GM12878 (cell line): ENCODE measurements around the gene RASSF10. TPM values are rescaled to one million over a fixed set of nuclear protein-coding genes. Genes with fewer than 3 reads are reported as not detected.

Source experiments
- ATAC-seq: fragments of 200-7000 bp; cut with Tn5 transposase; 3 replicates; pipeline ENCODE4 v1.9.1; 2020; ENCODE audit warnings: mild to moderate bottlenecking, moderate library complexity
- BruUV-seq: library from RNA; stranded (reverse); fragments of 400-500 nt; replicated peaks from 2 replicates; lab custom pipeline; 2021; lab: Mats Ljungman, UMichigan
- CTCF ChIA-PET: fragments of 300-600 bp; sonication (Branson Sonifier 250); formaldehyde crosslinking; extraction: SDS; loops from one replicate; lab custom pipeline; 2021; ENCODE audit warnings: inconsistent platforms; lab: Yijun Ruan, JAX
- POLR2A ChIA-PET: fragments of 350-600 bp; formaldehyde crosslinking; extraction: SDS; loops from one replicate; lab custom pipeline; 2021; ENCODE audit warnings: inconsistent platforms; lab: Charles Lee
- RAD21 ChIA-PET: fragments of 300-600 bp; sonication (Branson Sonifier 250); formaldehyde crosslinking; loops from one replicate; lab custom pipeline; 2023; ENCODE audit warnings: antibody characterized with exemption; ENCODE audit not compliant: unreplicated experiment; lab: Charles Lee
- SMC1A ChIA-PET: fragments of 300-600 bp; sonication (Branson Sonifier 250); formaldehyde crosslinking; loops from one replicate; lab custom pipeline; 2023; ENCODE audit not compliant: unreplicated experiment, uncharacterized antibody; lab: Charles Lee
- DNase-seq: peaks from one replicate; pipeline ENCODE4 v3.0.0-alpha.2; 2011; ENCODE audit warnings: low read depth, low spot score
- FAIRE-seq: peaks from 3 replicates; lab custom pipeline; 2011; peaks lifted over from hg19 to GRCh38; lab: Jason Lieb, UNC
- H2AFZ ChIP-seq: 2 replicates; pipeline ENCODE4 v1.6.0; 2011; ENCODE audit warnings: low read depth, low read length, control low read depth; ENCODE audit not compliant: control insufficient read depth
- H3K27ac ChIP-seq: 2 replicates; pipeline ENCODE4 v1.5.1; 2011; ENCODE audit warnings: control low read depth; ENCODE audit not compliant: control insufficient read depth, insufficient read depth
- H3K27me3 ChIP-seq, 2 experiments: replicated peaks in 1 of 2; 2 replicates each; pipeline versions ENCODE4 v1.6.0 to v1.6.1; 2011; ENCODE audit warnings: low read length in 1 of 2; ENCODE audit not compliant: control insufficient read depth in 2 of 2, insufficient read depth in 2 of 2
- H3K36me3 ChIP-seq, 2 experiments: 2 replicates each; pipeline ENCODE4 v1.5.1; 2011; ENCODE audit warnings: low read length in 1 of 2; ENCODE audit not compliant: control insufficient read depth in 2 of 2, insufficient read depth in 2 of 2
- H3K4me1 ChIP-seq: 2 replicates; pipeline ENCODE4 v1.6.1; 2011; ENCODE audit warnings: mild to moderate bottlenecking, low read length, moderate library complexity, mixed read lengths; ENCODE audit not compliant: control insufficient read depth, insufficient read depth
- H3K4me2 ChIP-seq: 2 replicates; pipeline ENCODE4 v1.6.0; 2011; ENCODE audit warnings: control low read depth; ENCODE audit not compliant: control insufficient read depth, insufficient read depth
- H3K4me3 ChIP-seq: fragments of 200-600 bp; sonication (generic); 2 replicates; pipeline ENCODE4 v1.5.1; 2016
- H3K79me2 ChIP-seq: 2 replicates; pipeline ENCODE4 v1.6.0; 2011; ENCODE audit warnings: low read length; ENCODE audit not compliant: control insufficient read depth, insufficient read depth
- H3K9ac ChIP-seq: 2 replicates; pipeline ENCODE4 v1.8.0; 2011; ENCODE audit warnings: low read length, control low read depth, mixed read lengths; ENCODE audit not compliant: control insufficient read depth, insufficient read depth
- H3K9me3 ChIP-seq: replicated peaks from 3 replicates; pipeline ENCODE4 v1.5.1; 2011; ENCODE audit warnings: mild to moderate bottlenecking, low read length; ENCODE audit not compliant: control insufficient read depth, insufficient read depth
- H4K20me1 ChIP-seq: 2 replicates; pipeline ENCODE4 v1.6.0; 2011; ENCODE audit not compliant: control insufficient read depth, insufficient read depth
- BACH1 ChIP-seq: fragments of 450-650 bp; IDR thresholded peaks from 2 replicates; pipeline ENCODE4 v1.6.1; 2017; ENCODE audit warnings: mild to moderate bottlenecking, borderline replicate concordance
- KDM1A ChIP-seq: fragments of 200-600 bp; sonication (generic); IDR thresholded peaks from 2 replicates; pipeline ENCODE4 v1.6.1; 2016; ENCODE audit warnings: borderline replicate concordance
- NFYB ChIP-seq: IDR thresholded peaks from 2 replicates; pipeline ENCODE4 v1.6.1; 2011; ENCODE audit warnings: low read depth, mild to moderate bottlenecking, low read length, improper control_type of control experiment, moderate library complexity; ENCODE audit not compliant: insufficient read depth
- NKRF ChIP-seq: fragments of 450-650 bp; conservative IDR thresholded peaks from 2 replicates; pipeline ENCODE4 v1.6.1; 2017; ENCODE audit warnings: mild to moderate bottlenecking, moderate library complexity
- NR2C1 ChIP-seq: fragments of 450-650 bp; IDR thresholded peaks from 2 replicates; pipeline ENCODE4 v1.6.1; 2017; ENCODE audit warnings: antibody characterized with exemption, mild to moderate bottlenecking, moderate library complexity
- PML ChIP-seq: IDR thresholded peaks from 2 replicates; pipeline ENCODE4 v1.6.1; 2012; ENCODE audit warnings: low read length, inconsistent platforms
- PRDM15 ChIP-seq: fragments of 450-650 bp; formaldehyde crosslinking; IDR thresholded peaks from 2 replicates; pipeline ENCODE4 v1.4.0; 2020; ENCODE audit warnings: mild to moderate bottlenecking, moderate library complexity
- YBX1 ChIP-seq: fragments of 450-650 bp; IDR thresholded peaks from 2 replicates; pipeline ENCODE4 v1.6.1; 2016; ENCODE audit warnings: antibody characterized with exemption
- ZBTB40 ChIP-seq: fragments of 450-650 bp; IDR thresholded peaks from 2 replicates; pipeline ENCODE4 v1.6.1; 2016; ENCODE audit warnings: mild to moderate bottlenecking, moderate library complexity, borderline replicate concordance
- ZNF24 ChIP-seq: fragments of 450-650 bp; IDR thresholded peaks from 2 replicates; pipeline ENCODE4 v1.6.1; 2017; ENCODE audit warnings: antibody characterized with exemption, mild to moderate bottlenecking
- ZNF274 ChIP-seq: IDR thresholded peaks from one replicate; pipeline ENCODE4 v1.8.0; 2011; ENCODE audit not compliant: insufficient read length, insufficient read depth
- WGBS: methylation state at CpG from one replicate; pipeline ENCODE4 v1.1.6; 2016; ENCODE audit warnings: low lambda C conversion rate; ENCODE audit not compliant: insufficient replicate concordance, insufficient coverage; ENCODE audit errors: missing lambda C conversion rate; 5-methylcytosine and 5-hydroxymethylcytosine counted together
- in situ Hi-C: fragments of 300-500 bp; cut with MboI; formaldehyde crosslinking; loops from 9 replicates; pipeline ENCODE4 v1.14.3; 2018; ENCODE audit warnings: mixed read lengths
- intact Hi-C: fragments of 100-400 bp; cut with micrococcal nuclease; formaldehyde crosslinking; loops from one replicate; pipeline ENCODE4 v1.14.2; 2022; ENCODE audit not compliant: unreplicated experiment
- polyA plus RNA-seq, 11 experiments: library from polyadenylated mRNA; depleted of rRNA in 4 of 11; unstranded in 6 of 11; stranded (reverse) in 5 of 11; fragments of >200 nt; fragmentation: Nextera tagmentation in 4 of 11; fragmentation: Illumina TruSeq in 1 of 11; extraction: Ambion mirVana in 4 of 11; extraction: Trizol in 1 of 11; gene quantifications; 1 replicate in 1 of 11; 2 replicates in 10 of 11; pipeline versions ENCODE4 v1.2.1 to v1.2.3, GENCODE V29; 2011 to 2016; ENCODE audit warnings: inconsistent platforms in 2 of 11, missing spikeins in 2 of 11, low read depth in 1 of 11
- total RNA-seq, 4 experiments: library from RNA; depleted of rRNA in 3 of 4; stranded (reverse); fragments of >200 nt in 3 of 4; fragmentation: Illumina TruSeq in 1 of 4; extraction: Trizol in 1 of 4; gene quantifications; 2 replicates each; pipeline versions ENCODE4 v1.2.1 to v1.2.3, GENCODE V29; 2013 to 2021

Gene RASSF10
- total and polyA plus RNA-seq, 10 of the 15 experiments (the other 5 are each of a cell fraction or from before 2014, with no cell fraction given): 0.03 to 0.23 (median 0.09) TPM; not detected in 6

GRCh38 chr11:13012056-13012661 is 3.0 kb downstream of the RASSF10 start (continued):
- TF ChIP-seq ZBTB40 (no peak), NKRF (no peak)
- TF ChIP-seq, all 136 proteins: peak for 2

- no peak overlapping the region for H3K27ac ChIP-seq
- in situ Hi-C loops: no loop called here
- DNase-seq: peak; percentile 55
- peak; percentile 78 for ATAC-seq
- H2AFZ ChIP-seq: no peak overlapping the region
- ChIA-PET POLR2A (interaction anchor here (0.8 kb wide), 1 partner anchor 21 kb away, joined by 4 read pairs; no protein-coding TSS in a partner anchor), RAD21 (interaction anchor here (0.6 to 4.2 kb wide), 8 partner anchors 14 to 102 kb away, joined by 3 to 22 read pairs (median 3); no protein-coding TSS in a partner anchor), SMC1A (interaction anchor here (0.7 to 3.0 kb wide), 14 partner anchors 9 to 138 kb away, joined by 3 to 16 read pairs (median 4); no protein-coding TSS in a partner anchor), CTCF (interaction anchor here (0.6 to 1.8 kb wide), 6 partner anchors 14 to 325 kb away, joined by 3 to 7 read pairs (median 3); no protein-coding TSS in a partner anchor)
- H3K9me3 ChIP-seq: no peaks in the 10 kb centered on the region; the same call in 2 of the 3 replicates
- peaks cover 0 to 4% of the 10 kb centered on the region in 2 experiments; a peak in 3 of 4 replicates for H3K27me3 ChIP-seq
- no peaks in the 10 kb centered on the region for H4K20me1 ChIP-seq
- H3K4me1 ChIP-seq: no peaks in the 10 kb centered on the region
- no TSS peak for BruUV-seq
- no peak overlapping the region for H3K4me2 ChIP-seq
- intact Hi-C loops: loop anchor here (1.0 to 5.0 kb wide), 2 partner anchors 98 to 139 kb away; no protein-coding TSS in a partner anchor
- under 1% methylated on average over 7 of the region's 7 CpGs for WGBS
- H3K36me3 ChIP-seq: no peaks in the 10 kb centered on the region
- FAIRE-seq: no peak
- H3K9ac ChIP-seq: no peak overlapping the region
- H3K4me3 ChIP-seq: no peak overlapping the region
- no peaks in the 10 kb centered on the region for H3K79me2 ChIP-seq
- TF ChIP-seq PML (no peak), BACH1 (peak; percentile 60; the same call in 1 of the 2 replicates), NR2C1 (0 out of 2 replicates have a peak, but pooled peaks have one; percentile 16), PRDM15 (no peak), YBX1 (no peak), NFYB (no peak), ZNF274 (no peak), ZNF24 (peak; percentile 77), KDM1A (no peak)
Observed at GRCh38 chr11:13013054-13013488, 4.0 kb downstream of the RASSF10 start.
